ENCODE data around the gene WHRN.

The WHRN gene

DNA sequence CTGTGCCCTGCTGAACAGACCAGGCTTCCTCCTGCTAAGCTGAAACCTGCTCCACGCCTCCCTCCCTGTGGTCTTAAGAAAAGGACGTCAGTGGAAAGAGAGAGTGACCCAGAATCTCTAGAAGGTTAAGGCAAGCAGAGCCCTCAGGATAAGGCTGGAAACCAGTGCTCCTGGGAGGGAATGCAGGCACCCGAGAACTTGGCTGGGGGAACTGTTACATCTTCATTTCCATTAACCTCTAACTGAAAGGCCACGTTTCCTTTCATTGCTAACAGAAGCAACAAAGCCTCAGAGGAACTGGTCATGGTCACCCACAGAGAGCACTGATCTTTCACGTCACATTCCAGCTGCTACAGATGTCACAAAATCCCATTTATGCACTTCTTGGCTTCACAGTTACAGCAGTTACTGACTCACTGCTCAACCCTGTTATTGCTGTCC, 91.4 kb downstream of the WHRN start:
- DNase-seq = no peak

DNA sequence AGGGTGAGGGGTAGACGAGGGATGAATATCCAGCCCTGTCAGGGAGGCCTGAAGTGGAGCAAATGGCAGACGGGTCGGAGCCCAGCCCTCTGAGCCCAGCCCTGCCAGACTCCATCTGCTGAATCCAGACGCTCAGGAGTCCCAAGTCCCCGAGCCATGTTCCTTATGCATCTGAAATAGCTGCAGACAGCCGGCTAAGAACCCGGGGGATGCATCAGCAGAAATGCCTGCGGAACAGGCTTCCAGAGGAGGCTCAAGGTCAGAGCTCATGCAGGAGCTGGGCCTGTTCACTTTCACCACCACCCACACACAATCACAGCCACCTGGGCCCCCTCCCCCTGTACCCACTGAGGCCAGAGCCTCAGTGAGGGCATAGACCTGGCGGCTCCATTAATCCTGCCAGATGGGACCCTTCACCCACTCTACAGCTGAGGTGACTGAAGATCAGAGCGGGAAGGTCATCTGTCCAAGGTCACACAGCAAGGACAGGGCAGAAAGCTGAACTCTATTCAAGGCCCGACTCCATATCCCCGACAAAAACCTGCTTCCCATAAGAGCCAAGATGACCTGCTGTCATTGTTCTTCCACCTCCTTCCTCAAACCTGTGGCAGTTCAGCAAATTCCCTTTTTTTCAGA, 93.1 kb downstream of the WHRN start:
- DNase-seq = no peak

DNA sequence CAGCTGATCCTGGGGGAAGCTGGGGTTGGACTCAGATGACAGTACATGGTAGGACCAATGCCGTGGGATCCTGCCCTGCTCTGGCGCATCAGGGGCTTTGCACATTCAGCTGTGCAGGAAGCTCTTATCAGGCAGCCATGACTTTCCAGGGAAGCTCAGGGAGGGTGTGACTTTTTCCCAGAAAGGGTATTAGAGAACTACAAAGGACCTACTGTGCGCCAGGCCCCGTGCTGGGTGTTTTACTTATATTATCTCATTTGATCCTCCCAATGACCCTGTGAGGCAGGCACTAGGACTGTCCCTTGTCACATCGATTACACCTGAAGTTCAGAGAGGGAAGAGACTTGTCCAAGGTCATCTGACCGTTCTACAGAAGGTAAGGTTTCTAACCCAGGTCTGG, 93.8 kb downstream of the WHRN start:
- DNase-seq = no peak

DNA sequence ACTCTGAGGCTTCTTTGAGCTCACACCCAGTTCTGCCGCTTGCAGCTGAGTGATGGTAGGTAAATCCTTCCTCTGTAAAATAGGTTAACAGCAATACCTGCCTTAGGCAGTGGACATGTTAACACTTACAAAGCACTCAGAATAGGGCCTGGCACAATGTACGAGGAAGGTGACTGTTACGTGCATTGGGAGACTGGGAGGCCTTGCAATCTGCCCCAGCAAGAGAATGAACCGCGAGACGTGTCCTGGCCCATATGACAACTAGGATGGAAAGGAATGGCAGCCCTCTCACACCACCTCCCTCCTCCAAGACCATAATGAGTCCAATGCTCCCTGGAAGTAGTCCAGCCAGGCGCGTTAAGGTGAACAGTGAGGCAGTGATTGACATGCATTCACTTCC, 94.4 kb downstream of the WHRN start:
- DNase-seq = no peak

DNA sequence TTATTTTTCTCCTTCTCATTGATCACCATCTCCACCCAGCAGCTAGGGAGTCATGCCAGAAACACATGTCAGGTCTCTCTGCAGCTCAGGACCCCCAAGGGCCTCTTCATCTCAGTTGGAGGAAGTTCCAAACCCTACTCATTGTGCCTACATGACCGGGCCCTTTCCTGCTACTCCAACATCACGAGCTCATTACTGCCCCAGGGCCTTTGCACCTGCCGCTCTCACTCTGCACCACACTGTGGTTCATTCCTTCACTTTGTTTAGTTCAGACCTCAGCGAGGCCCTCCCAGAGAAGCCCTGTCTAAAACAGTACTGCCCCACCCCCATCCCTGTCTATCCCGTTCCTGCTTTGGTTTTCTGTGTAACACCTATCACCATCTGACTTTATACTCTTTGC, 95.4 kb downstream of the WHRN start:
- DNase-seq = no peak

DNA sequence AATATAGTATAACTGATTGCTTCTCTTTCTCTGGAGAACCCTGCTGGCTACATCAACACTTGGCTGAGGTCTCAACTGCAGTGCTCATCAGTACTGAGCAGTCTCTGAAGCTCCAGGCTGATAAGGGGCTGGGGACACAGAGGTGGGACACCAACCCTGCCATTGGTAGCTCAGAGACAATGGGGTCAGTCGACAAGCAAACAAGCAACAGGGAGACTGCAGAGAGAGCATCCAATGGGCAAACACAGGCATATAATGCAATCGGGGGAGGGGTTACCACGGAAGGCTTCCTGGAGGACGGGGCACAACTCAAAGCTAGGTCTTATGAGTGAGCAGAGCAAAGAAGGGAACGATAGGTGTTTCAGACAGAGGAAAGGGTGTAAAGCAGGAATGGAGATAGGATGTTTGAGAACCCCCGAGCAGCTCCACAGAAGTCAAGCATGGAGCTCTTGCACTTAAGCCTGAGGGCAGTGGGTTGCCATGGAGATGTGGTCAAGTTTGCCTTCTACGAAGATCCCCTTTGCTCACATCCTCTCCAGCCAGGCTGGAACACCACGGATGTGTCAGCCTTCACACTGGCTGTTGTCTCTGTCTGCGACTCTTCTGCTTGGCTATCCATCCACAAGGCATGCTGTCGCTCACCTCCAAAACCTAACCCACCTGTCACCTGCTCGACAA, 96.0 kb downstream of the WHRN start:
- DNase-seq = no peak

DNA sequence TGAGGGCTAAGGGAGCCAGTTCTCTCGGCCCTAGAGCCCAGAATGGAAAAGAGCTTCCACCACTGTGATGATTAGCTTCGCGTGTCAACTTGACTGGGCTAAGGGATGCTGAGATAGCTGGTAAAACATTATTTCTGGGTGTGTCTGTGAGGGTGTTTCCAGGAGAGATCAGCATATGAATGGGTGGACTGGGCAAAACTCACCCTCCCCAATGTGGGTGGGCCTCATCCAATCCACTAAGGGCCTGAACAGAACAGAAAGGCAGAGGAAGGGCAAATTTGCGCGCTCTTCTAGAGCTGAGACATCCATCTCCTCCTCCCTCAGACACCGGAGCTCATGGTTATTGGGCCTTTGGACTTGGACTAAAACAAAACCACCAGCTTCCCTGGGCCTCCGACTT, 96.6 kb downstream of the WHRN start:
- DNase-seq = no peak

DNA sequence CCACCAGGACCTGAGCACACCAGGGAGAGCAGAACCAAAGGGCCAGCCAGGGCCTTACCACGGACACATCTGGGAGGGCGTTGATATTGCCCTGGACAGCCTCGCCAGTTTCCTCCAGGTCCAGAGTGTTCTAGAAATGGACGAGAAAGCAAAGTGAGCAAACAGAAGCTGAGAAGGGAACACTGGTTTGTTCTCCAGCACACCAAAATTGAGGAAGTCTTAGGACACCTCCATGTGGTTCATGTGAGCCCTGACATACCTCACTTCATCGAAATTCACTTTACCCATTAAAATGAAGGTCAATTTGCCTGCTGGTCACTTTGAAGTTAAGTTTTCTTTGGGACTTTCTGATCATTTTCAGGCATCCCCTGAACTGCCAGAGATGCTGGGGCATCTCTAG, 97.4 kb downstream of the WHRN start:
- DNase-seq = no peak

DNA sequence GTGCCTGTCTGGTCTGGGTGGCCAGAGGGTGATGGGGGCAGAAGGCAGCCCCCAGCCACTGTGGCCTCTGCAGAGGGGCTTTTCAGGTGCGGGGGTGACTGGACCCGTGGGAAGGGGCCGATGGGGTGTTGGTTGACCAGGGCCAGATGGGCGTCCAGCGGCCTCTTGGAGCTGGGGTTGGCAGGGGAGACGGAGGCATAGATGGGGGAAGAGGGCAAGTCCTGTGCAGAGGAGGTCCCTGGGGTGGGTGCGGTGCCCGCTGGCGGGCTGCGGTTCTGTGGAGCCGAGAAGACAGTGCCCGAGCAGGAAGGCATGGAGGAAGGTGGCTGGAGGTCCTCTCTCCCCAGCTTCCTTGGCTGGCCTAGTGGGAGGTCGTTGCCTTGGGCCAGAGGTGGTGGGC, 98.8 kb downstream of the WHRN start:
- no peak for DNase-seq

DNA sequence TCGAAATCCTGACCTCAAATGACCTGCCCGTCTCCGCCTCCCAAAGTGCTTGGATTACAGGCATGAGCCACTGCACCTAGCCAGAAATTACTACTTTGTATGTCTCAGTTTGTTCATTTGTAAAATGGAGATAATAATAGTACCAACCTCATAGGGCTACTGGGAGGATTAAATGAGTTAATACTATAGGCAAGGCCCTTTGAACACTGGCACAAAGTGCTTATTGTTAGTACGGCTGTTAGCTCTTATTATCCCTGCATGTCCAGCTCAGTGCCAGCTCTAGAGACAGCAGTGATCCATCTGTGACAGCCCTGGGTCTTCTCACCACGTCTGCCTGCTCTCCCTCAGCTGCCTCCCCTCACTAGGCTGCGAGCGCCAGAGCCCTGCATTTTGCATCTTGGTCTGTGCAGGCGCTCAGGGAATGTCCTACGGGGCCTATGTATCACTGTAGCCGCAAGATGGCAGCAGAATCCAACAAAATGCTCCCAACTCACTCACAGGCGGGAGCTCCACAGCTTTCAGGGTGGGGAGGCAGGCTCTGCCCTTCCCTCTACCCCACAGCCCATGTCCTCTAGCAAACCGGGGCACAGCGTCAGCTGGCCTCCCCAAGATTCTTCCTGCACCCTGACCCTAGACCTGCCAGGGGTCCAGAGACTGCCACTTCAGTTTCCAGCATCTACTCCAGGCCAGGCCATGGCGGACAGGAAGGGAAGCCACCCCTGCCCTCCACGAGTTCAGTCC, 99.8 kb downstream of the WHRN start:
- DNase-seq = peak; percentile 86

DNA sequence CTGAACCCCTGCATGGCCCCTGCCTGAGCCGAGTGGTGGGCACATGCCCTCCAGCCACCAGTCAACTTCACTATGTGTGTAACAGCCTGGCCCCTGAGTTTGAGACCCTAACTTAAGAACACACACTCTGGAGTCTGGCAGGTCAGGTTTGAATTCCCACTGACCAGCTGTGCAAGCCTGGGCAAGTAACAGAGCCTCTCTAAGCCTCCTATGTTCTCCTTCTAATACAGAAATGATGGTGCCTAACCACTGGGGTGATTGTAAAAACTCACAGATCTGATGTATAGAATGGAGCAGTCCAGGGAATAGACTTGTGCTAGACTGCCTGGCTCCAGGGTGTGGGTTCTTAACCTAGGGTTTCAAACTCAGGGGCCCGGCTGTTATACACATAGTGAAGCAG, 100.7 kb downstream of the WHRN start:
- no peak for DNase-seq

DNA sequence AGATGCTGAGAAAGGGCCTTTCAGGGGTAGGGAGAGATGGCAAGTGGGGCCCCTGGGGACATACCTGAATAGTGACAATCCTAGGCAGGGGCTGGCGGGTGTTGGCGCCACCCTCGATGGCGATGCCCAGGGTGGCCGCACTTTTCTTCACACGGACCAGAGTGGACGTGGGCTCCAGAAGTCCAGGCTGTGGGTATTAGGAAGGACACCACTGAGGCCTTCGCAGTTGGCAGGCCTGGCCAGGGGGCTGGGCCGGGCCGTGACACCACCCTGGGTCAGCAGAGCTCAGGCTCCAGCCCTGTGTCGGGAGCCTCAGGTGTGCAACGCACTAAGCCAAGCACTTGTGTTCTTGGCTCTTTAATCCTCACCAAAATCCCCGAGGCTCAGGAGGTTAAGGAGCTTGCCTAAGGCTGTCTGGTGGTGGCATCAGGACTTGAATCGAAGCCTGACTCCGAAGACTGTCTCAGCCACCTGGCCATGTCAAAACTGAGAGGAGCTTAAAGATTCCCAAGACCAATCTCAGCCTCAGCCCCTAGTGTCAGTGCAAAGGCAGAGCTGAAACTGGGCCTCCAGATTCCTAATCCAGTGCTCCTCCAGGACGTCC, 102.0 kb downstream of the WHRN start:
- no peak for DNase-seq

DNA sequence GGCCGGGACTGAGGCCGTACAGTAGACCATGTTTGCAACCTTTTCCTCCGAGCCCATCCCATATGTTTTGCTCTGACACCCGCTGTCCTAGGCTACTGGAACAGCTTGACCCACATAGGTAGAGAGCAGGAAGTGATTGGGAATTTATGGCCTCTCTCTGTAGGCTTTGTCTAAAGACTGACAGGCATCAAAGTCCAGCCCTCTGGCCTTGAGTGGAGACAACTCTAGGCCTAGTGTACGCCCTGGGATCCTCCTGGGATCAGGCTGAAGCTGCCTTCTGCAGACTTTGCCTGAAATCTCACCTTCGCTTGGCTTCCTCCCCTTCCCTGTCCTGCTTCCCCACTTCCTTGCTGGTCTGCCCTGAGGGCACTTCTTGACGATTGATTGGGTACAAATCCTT, 103.9 kb downstream of the WHRN start:
- no peak for DNase-seq

DNA sequence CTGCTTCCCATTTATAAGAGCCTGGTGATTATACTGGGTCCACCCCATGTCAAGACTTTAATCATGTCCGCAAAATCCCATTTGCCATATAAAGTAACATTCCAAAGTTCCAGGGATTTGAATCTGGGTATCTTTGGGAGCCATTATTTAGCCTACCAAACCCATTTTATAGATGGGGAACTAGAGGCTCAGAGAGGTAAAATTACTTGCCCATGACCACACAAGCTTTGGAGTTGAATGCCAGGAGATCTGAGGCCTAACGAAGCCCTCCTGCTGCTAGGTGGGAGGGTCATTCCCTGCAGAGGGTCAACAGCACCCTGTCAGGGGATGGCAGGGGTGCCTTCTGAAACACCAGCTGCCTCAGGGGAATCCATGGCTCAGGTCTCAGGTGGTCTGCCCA, 104.5 kb downstream of the WHRN start:
- DNase-seq = no peak

DNA sequence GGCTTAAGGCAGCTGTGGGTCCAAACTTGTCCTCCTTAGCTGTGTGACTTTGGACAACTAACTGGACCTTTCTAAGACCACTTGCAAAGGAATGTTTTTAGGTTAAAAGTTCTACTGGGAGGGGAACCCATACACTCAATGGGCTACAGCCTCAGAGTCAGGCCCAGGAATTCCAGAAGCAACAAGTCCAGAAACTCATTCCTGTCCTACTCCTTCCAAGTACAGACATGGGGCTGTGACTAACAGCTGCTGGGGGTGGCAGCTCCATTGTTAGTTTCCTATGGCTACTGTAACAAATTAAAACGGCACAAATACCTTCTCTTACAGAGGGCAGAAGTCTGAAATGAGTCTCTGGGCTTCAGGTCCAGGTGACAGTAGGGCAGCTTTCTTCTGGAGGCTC, 105.1 kb downstream of the WHRN start:
- DNase-seq = no peak

DNA sequence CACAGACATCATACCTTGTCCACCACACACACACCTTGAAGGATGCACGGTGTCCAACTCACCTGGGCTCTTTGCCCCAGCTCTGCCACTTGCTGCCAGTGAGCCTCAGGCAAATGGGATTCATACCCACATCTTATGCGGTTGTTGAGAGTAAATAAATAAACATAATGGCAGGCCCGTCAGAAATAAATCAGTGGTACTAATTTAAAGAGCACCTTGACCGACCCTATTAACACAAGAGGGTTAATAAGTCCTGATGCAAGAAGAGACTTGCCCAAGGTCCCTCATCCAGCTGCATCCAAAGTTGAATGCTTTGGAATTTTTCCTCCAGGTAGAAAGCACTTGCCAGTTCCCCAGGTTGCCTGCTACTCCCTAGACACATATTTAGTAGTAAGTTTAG, 105.9 kb downstream of the WHRN start:
- no peak for DNase-seq

DNA sequence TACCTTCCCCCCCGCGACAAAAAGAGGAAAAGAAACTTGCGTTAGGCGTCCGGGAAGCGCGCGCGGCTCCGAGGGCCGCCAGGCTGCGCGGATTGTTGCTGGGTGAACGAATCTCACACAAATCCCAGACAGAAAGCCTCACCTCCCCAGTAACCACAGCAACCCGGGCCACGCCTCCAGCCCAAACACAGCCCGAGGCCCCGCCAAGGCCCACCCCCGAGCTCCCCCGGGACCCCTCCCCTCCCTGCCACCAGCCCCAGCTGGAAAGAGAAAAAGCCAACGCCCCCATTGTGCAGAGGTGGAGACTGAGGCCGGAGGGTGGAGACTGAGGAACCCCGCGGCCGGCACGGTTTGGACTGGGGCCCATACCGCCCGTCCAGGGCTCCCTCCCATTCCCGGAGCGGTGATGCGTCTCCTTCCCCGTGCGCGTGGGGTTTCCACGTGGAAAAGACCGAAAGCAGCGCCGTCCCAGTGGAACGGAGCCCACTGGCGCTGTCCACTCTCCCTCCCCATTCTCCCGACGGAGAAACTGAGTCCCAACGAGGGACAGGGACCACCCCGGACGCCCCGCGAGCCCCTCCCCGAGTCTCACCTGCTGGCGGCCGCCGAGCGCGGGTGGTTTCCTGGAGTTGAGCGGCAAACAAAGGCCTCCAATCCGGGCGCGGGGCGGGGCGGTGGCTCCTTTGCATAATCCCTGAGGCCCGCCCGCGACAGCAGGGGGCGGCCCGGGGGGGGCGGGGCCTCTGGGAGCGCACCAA, 107.2 kb downstream of the WHRN start:
- DNase-seq = peak; percentile 95

DNA sequence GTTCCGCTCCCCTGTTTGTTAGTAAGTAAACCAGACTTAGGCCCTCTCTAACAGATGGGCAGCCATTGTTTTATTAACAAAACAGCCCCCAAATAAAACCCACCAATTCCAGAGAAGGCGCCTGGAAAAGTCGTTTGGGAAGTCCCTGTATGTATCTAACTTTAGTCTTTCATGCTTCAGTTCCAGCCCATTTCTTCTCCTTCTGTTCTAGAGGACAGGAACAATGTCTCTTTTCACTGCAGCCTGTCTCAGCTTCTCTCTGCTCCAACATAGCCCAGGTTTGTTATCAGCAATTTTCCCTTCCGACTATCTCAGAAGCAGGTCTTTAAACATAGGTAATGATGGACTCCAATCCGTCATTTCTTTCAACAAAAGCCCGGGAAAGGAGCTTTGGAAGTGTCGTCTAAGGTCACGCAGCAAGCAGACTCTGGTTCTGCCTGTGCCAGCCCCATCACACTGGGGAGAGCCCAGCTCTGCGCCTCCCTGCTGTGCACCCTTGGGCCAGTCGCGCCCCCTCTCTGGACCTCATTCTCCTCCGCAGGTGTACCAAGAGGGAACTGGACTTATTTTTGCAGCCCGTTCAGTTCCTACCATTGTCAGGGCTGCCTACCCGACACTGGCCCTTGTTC, 107.9 kb downstream of the WHRN start:
- DNase-seq = no peak

DNA sequence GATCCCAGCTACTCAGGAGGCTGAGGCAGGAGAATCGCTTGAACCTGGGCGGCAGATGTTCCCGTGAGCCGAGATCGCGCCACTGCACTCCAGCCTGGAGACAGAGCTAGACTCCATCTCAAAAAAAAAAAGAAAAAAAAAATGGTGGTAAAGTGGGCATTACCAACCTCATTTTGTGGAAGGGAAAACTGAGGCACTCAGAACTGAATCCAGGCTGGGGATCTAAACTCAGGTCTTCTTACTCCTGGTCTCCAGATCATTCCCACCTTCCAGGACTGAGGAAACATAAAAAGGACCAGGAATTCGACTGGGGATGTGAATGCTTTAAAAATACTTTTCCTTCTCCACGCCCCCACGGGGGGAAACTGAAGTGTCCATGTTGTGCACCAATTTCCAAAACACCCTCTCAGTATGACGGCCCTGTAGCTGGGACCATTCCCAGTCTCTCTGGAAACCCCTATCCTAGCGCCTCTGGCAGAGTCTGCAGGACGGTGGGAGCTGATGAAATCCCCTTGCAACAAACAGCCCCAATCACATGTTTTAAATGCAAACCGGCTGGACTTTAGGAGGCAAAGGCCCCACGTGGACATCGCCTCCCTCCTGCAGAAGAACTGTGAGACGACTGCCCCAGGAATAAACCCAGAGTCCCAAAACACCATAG, 108.6 kb downstream of the WHRN start:
- no peak for DNase-seq

DNA sequence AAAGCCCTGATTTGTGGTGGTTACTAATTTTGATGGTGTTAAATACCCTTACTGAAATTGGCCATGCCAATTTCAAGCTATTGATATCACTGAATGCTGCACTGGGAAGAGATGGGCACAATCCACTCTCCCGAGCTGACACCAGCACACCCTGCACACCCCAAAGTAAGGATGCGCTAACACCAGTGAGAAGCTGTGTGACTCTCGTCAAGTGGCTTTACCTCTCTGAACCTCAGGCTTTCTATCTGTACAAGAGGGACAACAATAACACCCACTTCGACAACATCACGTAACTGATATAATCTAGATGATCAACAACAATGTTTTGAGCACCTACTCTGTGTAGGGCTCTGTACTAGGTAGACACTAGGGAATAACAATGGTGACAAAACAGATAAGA, 109.5 kb downstream of the WHRN start:
- DNase-seq = no peak

DNA sequence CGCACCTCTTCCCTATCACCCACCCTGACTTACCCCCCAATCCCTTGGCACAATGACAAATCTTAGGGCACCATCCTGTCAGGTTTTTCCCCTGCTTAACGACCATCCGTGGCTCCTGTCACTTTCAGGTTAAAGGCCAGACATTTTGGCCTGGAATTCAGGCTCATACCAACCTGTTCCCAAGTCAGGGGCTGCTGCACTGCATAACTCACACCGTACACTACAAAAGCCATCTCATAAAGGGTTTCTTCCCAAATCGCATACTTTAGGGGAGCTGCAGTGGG, 110.0 kb downstream of the WHRN start:
- DNase-seq = no peak

All from CD4-positive, alpha-beta T cell treated with Interleukin-12 subunit alpha and Interleukin-12 subunit beta, for 1 hour (primary cell).